HUDEP-2 (cell line): ENCODE measurements around the gene KIR2DL3.
"Not testable (repeated sequence)": the region's sequence is repeated elsewhere in the genome, so short reads cannot be mapped to it uniquely, and the experiment has no call there.

Experiments
- DNase-seq, 76 experiments: peaks; one replicate each; lab custom pipeline; 2025; ENCODE audit not compliant: unreplicated experiment in 76 of 76; lab: John Stamatoyannopoulos, UW

KIR2DL3 gene

GRCh38 chr19:54786091-54786723, 47.9 kb downstream of the KIR2DL3 start:
- not testable (repeated sequence) for DNase-seq

- not testable (repeated sequence) for DNase-seq
Observed at GRCh38 chr19:54788154-54788553, 49.8 kb downstream of the KIR2DL3 start.

GRCh38 chr19:54790711-54791110, 52.4 kb downstream of the KIR2DL3 start:
- no peak for DNase-seq

GRCh38 chr19:54791476-54791875, 53.2 kb downstream of the KIR2DL3 start:
- no peak for DNase-seq

GRCh38 chr19:54792814-54793213, 54.5 kb downstream of the KIR2DL3 start:
- no peak for DNase-seq

- no peak for DNase-seq
Observed at GRCh38 chr19:54795758-54796157, 57.4 kb downstream of the KIR2DL3 start.
